Measurements from ENCODE around the gene FOXN3.

- TF ChIP-seq CTCF (IDR thresholded peaks at IDR 0.05 in 8 of 11, conservative IDR thresholded peaks at IDR 0.05 in 3 of 11): no peak
- no peak for TF ChIP-seq POLR2A (IDR thresholded peaks at IDR 0.05)
- no peak for TF ChIP-seq POLR2AphosphoS5 (IDR thresholded peaks at IDR 0.05)
Observed at GRCh38 chr14:89408907-89409700, 7.9 kb downstream of the FOXN3 start.
